HCT116 (cell line): ENCODE data around the gene PRPS1. TPM values are rescaled to one million over a fixed set of nuclear protein-coding genes. Genes with fewer than 3 reads are reported as not detected.

Experiments used
- ATAC-seq: fragments of 200-7000 bp; cut with Tn5 transposase; 2 replicates; pipeline ENCODE4 v1.9.1; 2020; ENCODE audit warnings: mild to moderate bottlenecking, moderate library complexity
- BruUV-seq: library from RNA; stranded (reverse); fragments of 400-500 nt; replicated peaks from 2 replicates; lab custom pipeline; 2021; lab: Mats Ljungman, UMichigan
- CTCF ChIA-PET: fragments of 300-600 bp; sonication (Branson Sonifier 250); formaldehyde crosslinking; loops from one replicate; lab custom pipeline; 2021; ENCODE audit warnings: antibody characterized with exemption; lab: Charles Lee
- POLR2A ChIA-PET: fragments of 300-600, 350-600 bp; sonication (Branson Sonifier 250); formaldehyde crosslinking; loops from one replicate; lab custom pipeline; 2021; ENCODE audit warnings: antibody characterized with exemption; lab: Charles Lee
- RAD21 ChIA-PET, 2 experiments: fragments of 300-600 bp; sonication (Branson Sonifier 250); formaldehyde crosslinking; loops; one replicate each; lab custom pipeline; 2023; ENCODE audit warnings: low total read pairs in 2 of 2; ENCODE audit not compliant: uncharacterized antibody in 2 of 2, unreplicated experiment in 2 of 2, low non-redundant PET in 1 of 2; lab: Charles Lee
- DNase-seq: peaks from one replicate; pipeline ENCODE4 v3.0.0-alpha.2; 2010; ENCODE audit warnings: low read depth, low spot score
- H2AFZ ChIP-seq: fragments of 200-600 bp; shearing (Covaris generic), sonication (generic); 2 replicates; pipeline ENCODE4 v1.6.1; 2017; ENCODE audit warnings: low read depth, mixed run types, mixed read lengths, antibody characterized with exemption, low read length; ENCODE audit not compliant: poor library complexity, severe bottlenecking
- H3K27ac ChIP-seq: 2 replicates; pipeline ENCODE4 v1.5.1; 2012; ENCODE audit warnings: low read depth, low read length
- H3K27me3 ChIP-seq: fragments of 200-600 bp; sonication (generic); 2 replicates; pipeline ENCODE4 v1.6.1; 2016; ENCODE audit warnings: mixed run types, low read length, mixed read lengths; ENCODE audit not compliant: insufficient read depth
- H3K36me3 ChIP-seq, 2 experiments: fragments of 200-500 bp in 1 of 2; fragments of 200-600 bp in 1 of 2; sonication (Bioruptor generic) in 1 of 2; sonication (generic) in 1 of 2; 2 replicates each; pipeline versions ENCODE4 v1.5.1 to v1.6.1; 2014 to 2016; ENCODE audit warnings: low read length in 2 of 2, inconsistent platforms in 1 of 2, mixed read lengths in 1 of 2, mixed run types in 1 of 2; ENCODE audit not compliant: insufficient read depth in 2 of 2, control insufficient read depth in 1 of 2
- H3K4me1 ChIP-seq, 2 experiments: fragments of 200-600 bp in 1 of 2; sonication (generic) in 1 of 2; 2 replicates each; pipeline versions ENCODE4 v1.5.1 to v1.6.1; 2012 to 2017; ENCODE audit warnings: low read length in 2 of 2, inconsistent platforms in 1 of 2, mild to moderate bottlenecking in 1 of 2, mixed read lengths in 1 of 2, mixed run types in 1 of 2, moderate library complexity in 1 of 2; ENCODE audit not compliant: insufficient read depth in 2 of 2, control insufficient read depth in 1 of 2
- H3K4me2 ChIP-seq: fragments of 200-600 bp; sonication (generic); 2 replicates; pipeline ENCODE4 v1.6.1; 2017; ENCODE audit warnings: mixed run types, low read length, mixed read lengths
- H3K4me3 ChIP-seq, 2 experiments: fragments of 200-600 bp in 1 of 2; sonication (generic) in 1 of 2; replicated peaks in 1 of 2; 2 replicates each; pipeline ENCODE4 v1.5.1; 2011 to 2016; ENCODE audit warnings: low read length in 2 of 2, control low read depth in 1 of 2, low read depth in 1 of 2, mild to moderate bottlenecking in 1 of 2, mixed read lengths in 1 of 2, mixed run types in 1 of 2
- H3K79me2 ChIP-seq: fragments of 200-600 bp; sonication (generic); 2 replicates; pipeline ENCODE4 v1.6.1; 2017; ENCODE audit warnings: mild to moderate bottlenecking, mixed run types, low read length, moderate library complexity, mixed read lengths; ENCODE audit not compliant: insufficient read depth
- H3K9ac ChIP-seq: fragments of 200-600 bp; sonication (generic); 2 replicates; pipeline ENCODE4 v1.6.1; 2016; ENCODE audit warnings: low read length, mixed read lengths
- H3K9me2 ChIP-seq: fragments of 200-600 bp; sonication (generic), shearing (Covaris generic); 2 replicates; pipeline ENCODE4 v1.6.1; 2017; ENCODE audit warnings: mixed run types, mild to moderate bottlenecking, moderate library complexity; ENCODE audit not compliant: insufficient read depth
- H3K9me3 ChIP-seq, 2 experiments: fragments of 200-500 bp in 1 of 2; fragments of 200-600 bp in 1 of 2; sonication (Bioruptor generic) in 1 of 2; sonication (generic) in 1 of 2; 2 replicates each; pipeline ENCODE4 v1.6.1; 2014 to 2017; ENCODE audit warnings: low read length in 2 of 2, mixed read lengths in 2 of 2, inconsistent platforms in 1 of 2, low read depth in 1 of 2, mild to moderate bottlenecking in 1 of 2, mixed run types in 1 of 2, moderate library complexity in 1 of 2; ENCODE audit not compliant: control insufficient read depth in 1 of 2, insufficient read depth in 1 of 2
- H4K20me1 ChIP-seq: fragments of 200-600 bp; sonication (generic), shearing (Covaris generic); 2 replicates; pipeline ENCODE4 v1.6.1; 2017; ENCODE audit warnings: mixed run types, mild to moderate bottlenecking, moderate library complexity; ENCODE audit not compliant: insufficient read depth
- CBX3 ChIP-seq: IDR thresholded peaks from 2 replicates; pipeline ENCODE4 v1.6.1; 2012; ENCODE audit warnings: low read depth
- CEBPB ChIP-seq: IDR thresholded peaks from 2 replicates; pipeline ENCODE4 v1.6.1; 2012; ENCODE audit warnings: low read depth
- EZH2 ChIP-seq: fragments of 200-600 bp; sonication (generic); IDR thresholded peaks from 2 replicates; pipeline ENCODE4 v1.6.1; 2017; ENCODE audit warnings: antibody characterized with exemption, mixed run types
- EZH2phosphoT487 ChIP-seq: fragments of 200-600 bp; IDR thresholded peaks from 2 replicates; pipeline ENCODE4 v1.6.1; 2018; ENCODE audit warnings: antibody characterized with exemption, borderline replicate concordance
- POLR2A ChIP-seq: IDR thresholded peaks from 2 replicates; pipeline ENCODE4 v1.7.0; 2011; ENCODE audit warnings: borderline replicate concordance; ENCODE audit not compliant: insufficient read depth, insufficient read length; ENCODE audit errors: extremely low read depth
- RAD21 ChIP-seq: IDR thresholded peaks from 2 replicates; pipeline ENCODE4 v1.6.1; 2012; ENCODE audit warnings: low read depth, mild to moderate bottlenecking
- TCF7L2 ChIP-seq: IDR thresholded peaks from 2 replicates; pipeline ENCODE4 v1.7.0; 2011; ENCODE audit warnings: borderline replicate concordance, inconsistent platforms; ENCODE audit not compliant: insufficient read depth, insufficient read length; ENCODE audit errors: extremely low read depth
- ZBTB33 ChIP-seq: IDR thresholded peaks from 2 replicates; pipeline ENCODE4 v1.6.1; 2011; ENCODE audit warnings: mild to moderate bottlenecking, low read length, moderate library complexity; ENCODE audit not compliant: insufficient replicate concordance; ENCODE audit errors: extremely low read depth
- ZNF274 ChIP-seq: fragments of 200-500 bp; sonication (Bioruptor generic); IDR thresholded peaks from 2 replicates; pipeline ENCODE4 v1.6.1; 2014; ENCODE audit warnings: mild to moderate bottlenecking, low read depth, low read length, inconsistent platforms
- intact Hi-C: fragments of 100-400 bp; cut with micrococcal nuclease; formaldehyde crosslinking; loops from 2 replicates; pipeline ENCODE4 v1.10.0; 2022
- total RNA-seq: library from RNA; stranded (reverse); gene quantifications from one replicate; pipeline ENCODE4 v1.2.1, GENCODE V29; 2021; ENCODE audit not compliant: unreplicated experiment
- TF ChIP-seq, protein P1 (sequence below): IDR thresholded peaks from 2 replicates; pipeline ENCODE4 v1.6.1; 2012; ENCODE audit warnings: low read depth

PRPS1 gene
- total RNA-seq, 1 experiment from 2014 or later, result 62.6 TPM

GRCh38 chrX:107687445-107687844 lies 59.1 kb downstream of the PRPS1 start:
- no peak for ATAC-seq
- intact Hi-C loops, result no loop called here
- Histone ChIP-seq H3K4me1 (peaks cover 5 to 11% of the 10 kb centered on the region in 2 experiments; a peak in 2 of 4 replicates), H3K79me2 (no peaks in the 10 kb centered on the region), H2AFZ (no peak overlapping the region), H3K27me3 (no peaks in the 10 kb centered on the region), H3K9me3 (no peaks in the 10 kb centered on the region), H3K4me3 (no peak overlapping the region), H3K9me2 (no peaks in the 10 kb centered on the region), H3K4me2 (no peak overlapping the region), H3K9ac (no peak overlapping the region), H3K36me3 (no peaks in the 10 kb centered on the region), H3K27ac (no peak overlapping the region), H4K20me1 (no peaks in the 10 kb centered on the region)
- RAD21 ChIA-PET, result no interaction called here
- POLR2A ChIA-PET, result no interaction called here
- TF ChIP-seq CBX3 (no peak), RAD21 (no peak), EZH2 (no peak), CEBPB (no peak), EZH2phosphoT487 (no peak), TCF7L2 (no peak), POLR2A (no peak), ZNF274 (no peak), ZBTB33 (no peak)
- TF ChIP-seq, protein P1, sequence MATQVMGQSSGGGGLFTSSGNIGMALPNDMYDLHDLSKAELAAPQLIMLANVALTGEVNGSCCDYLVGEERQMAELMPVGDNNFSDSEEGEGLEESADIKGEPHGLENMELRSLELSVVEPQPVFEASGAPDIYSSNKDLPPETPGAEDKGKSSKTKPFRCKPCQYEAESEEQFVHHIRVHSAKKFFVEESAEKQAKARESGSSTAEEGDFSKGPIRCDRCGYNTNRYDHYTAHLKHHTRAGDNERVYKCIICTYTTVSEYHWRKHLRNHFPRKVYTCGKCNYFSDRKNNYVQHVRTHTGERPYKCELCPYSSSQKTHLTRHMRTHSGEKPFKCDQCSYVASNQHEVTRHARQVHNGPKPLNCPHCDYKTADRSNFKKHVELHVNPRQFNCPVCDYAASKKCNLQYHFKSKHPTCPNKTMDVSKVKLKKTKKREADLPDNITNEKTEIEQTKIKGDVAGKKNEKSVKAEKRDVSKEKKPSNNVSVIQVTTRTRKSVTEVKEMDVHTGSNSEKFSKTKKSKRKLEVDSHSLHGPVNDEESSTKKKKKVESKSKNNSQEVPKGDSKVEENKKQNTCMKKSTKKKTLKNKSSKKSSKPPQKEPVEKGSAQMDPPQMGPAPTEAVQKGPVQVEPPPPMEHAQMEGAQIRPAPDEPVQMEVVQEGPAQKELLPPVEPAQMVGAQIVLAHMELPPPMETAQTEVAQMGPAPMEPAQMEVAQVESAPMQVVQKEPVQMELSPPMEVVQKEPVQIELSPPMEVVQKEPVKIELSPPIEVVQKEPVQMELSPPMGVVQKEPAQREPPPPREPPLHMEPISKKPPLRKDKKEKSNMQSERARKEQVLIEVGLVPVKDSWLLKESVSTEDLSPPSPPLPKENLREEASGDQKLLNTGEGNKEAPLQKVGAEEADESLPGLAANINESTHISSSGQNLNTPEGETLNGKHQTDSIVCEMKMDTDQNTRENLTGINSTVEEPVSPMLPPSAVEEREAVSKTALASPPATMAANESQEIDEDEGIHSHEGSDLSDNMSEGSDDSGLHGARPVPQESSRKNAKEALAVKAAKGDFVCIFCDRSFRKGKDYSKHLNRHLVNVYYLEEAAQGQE, result no peak
- no peak for DNase-seq
- CTCF ChIA-PET, result no interaction called here
- no TSS peak for BruUV-seq
